HEK293 (cell line): Measurements from ENCODE around the gene ASIC3.

Experiments used
- ZNF175 ChIP-seq: fragments of 450-650 bp; formaldehyde crosslinking; IDR thresholded peaks from 2 replicates; pipeline ENCODE4 v1.5.1; 2016; ENCODE audit warnings: missing biosample characterization, missing genetic modification characterization
- ZNF76 ChIP-seq: fragments of 450-650 bp; formaldehyde crosslinking; IDR thresholded peaks from 2 replicates; pipeline ENCODE4; 2016; ENCODE audit warnings: low read depth, missing biosample characterization, missing genetic modification characterization, borderline replicate concordance
- TF ChIP-seq, protein P1 (sequence below): fragments of 450-650 bp; formaldehyde crosslinking; IDR thresholded peaks from 2 replicates; pipeline ENCODE4 v1.5.1; 2016; ENCODE audit warnings: missing biosample characterization, missing genetic modification characterization, low read depth
- TF ChIP-seq, protein P2 (sequence below): fragments of 450-650 bp; formaldehyde crosslinking; IDR thresholded peaks from 2 replicates; pipeline ENCODE4 v1.5.1; 2016; ENCODE audit warnings: missing biosample characterization, missing genetic modification characterization
- TF ChIP-seq, protein P3 (sequence below): fragments of 450-650 bp; formaldehyde crosslinking; IDR thresholded peaks from 2 replicates; pipeline ENCODE4 v1.5.1; 2016; ENCODE audit warnings: missing biosample characterization, missing genetic modification characterization, low read depth

DNA sequence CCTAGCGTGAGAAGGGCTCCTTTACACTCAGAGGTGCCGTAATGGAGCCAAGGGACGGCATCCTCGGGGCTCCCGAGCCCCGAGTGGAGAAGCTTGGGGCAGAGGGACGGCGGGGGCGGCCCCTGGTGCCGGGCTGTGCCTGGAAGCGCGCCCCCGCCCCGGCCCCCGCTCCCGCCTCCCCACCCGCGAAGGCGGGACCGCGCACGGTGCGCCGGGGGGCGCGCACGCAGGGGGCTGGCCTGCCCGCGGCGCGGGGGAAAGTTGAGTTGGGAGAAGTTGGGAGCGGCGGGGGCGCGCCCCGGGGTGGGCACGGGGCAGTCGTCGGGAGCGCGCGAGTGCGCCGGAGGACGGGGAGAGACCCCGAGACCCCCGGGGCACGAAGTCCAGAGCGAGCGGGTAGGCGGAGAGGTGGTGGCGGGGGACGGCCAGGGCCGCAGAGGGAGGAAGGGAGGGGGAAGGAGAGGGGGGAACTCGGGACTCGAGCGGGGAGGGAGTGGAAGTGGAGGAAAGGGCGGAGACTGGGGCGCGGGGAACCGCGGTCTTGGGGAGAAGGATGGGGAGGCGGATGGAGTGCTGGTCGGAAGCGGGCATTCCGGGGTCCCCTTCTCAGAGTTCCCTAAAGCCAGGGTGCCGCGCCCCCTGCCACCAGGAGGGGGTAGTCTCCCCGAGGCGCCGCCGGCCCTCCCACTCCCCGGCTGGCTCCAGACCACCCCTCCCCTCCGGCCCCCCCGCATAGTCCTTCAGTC lies 11.2 kb downstream of the ASIC3 start, which contains the start of gene SLC4A2:
- peak; percentile 65; the same call in 1 of the 2 replicates for TF ChIP-seq ZNF76 (tag by site-specific recombination)
- TF ChIP-seq ZNF175 (tag by site-specific recombination): no peak
- TF ChIP-seq, protein P1, sequence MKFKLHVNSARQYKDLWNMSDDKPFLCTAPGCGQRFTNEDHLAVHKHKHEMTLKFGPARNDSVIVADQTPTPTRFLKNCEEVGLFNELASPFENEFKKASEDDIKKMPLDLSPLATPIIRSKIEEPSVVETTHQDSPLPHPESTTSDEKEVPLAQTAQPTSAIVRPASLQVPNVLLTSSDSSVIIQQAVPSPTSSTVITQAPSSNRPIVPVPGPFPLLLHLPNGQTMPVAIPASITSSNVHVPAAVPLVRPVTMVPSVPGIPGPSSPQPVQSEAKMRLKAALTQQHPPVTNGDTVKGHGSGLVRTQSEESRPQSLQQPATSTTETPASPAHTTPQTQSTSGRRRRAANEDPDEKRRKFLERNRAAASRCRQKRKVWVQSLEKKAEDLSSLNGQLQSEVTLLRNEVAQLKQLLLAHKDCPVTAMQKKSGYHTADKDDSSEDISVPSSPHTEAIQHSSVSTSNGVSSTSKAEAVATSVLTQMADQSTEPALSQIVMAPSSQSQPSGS (tag by site-specific recombination): no peak
- TF ChIP-seq, protein P2, sequence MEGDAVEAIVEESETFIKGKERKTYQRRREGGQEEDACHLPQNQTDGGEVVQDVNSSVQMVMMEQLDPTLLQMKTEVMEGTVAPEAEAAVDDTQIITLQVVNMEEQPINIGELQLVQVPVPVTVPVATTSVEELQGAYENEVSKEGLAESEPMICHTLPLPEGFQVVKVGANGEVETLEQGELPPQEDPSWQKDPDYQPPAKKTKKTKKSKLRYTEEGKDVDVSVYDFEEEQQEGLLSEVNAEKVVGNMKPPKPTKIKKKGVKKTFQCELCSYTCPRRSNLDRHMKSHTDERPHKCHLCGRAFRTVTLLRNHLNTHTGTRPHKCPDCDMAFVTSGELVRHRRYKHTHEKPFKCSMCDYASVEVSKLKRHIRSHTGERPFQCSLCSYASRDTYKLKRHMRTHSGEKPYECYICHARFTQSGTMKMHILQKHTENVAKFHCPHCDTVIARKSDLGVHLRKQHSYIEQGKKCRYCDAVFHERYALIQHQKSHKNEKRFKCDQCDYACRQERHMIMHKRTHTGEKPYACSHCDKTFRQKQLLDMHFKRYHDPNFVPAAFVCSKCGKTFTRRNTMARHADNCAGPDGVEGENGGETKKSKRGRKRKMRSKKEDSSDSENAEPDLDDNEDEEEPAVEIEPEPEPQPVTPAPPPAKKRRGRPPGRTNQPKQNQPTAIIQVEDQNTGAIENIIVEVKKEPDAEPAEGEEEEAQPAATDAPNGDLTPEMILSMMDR (tag by site-specific recombination): peak; percentile 67
- TF ChIP-seq, protein P3, sequence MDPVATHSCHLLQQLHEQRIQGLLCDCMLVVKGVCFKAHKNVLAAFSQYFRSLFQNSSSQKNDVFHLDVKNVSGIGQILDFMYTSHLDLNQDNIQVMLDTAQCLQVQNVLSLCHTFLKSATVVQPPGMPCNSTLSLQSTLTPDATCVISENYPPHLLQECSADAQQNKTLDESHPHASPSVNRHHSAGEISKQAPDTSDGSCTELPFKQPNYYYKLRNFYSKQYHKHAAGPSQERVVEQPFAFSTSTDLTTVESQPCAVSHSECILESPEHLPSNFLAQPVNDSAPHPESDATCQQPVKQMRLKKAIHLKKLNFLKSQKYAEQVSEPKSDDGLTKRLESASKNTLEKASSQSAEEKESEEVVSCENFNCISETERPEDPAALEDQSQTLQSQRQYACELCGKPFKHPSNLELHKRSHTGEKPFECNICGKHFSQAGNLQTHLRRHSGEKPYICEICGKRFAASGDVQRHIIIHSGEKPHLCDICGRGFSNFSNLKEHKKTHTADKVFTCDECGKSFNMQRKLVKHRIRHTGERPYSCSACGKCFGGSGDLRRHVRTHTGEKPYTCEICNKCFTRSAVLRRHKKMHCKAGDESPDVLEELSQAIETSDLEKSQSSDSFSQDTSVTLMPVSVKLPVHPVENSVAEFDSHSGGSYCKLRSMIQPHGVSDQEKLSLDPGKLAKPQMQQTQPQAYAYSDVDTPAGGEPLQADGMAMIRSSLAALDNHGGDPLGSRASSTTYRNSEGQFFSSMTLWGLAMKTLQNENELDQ (tag by site-specific recombination): no peak
